GM19324 (cell line): ENCODE results near the gene METTL17.

Experiments used
- ATAC-seq: cut with Tn5 transposase; IDR thresholded peaks from one replicate; pipeline ENCODE4 v1.9.1; 2021; ENCODE audit warnings: mild to moderate bottlenecking, moderate library complexity; ENCODE audit not compliant: unreplicated experiment, low FRiP score

Gene METTL17

DNA sequence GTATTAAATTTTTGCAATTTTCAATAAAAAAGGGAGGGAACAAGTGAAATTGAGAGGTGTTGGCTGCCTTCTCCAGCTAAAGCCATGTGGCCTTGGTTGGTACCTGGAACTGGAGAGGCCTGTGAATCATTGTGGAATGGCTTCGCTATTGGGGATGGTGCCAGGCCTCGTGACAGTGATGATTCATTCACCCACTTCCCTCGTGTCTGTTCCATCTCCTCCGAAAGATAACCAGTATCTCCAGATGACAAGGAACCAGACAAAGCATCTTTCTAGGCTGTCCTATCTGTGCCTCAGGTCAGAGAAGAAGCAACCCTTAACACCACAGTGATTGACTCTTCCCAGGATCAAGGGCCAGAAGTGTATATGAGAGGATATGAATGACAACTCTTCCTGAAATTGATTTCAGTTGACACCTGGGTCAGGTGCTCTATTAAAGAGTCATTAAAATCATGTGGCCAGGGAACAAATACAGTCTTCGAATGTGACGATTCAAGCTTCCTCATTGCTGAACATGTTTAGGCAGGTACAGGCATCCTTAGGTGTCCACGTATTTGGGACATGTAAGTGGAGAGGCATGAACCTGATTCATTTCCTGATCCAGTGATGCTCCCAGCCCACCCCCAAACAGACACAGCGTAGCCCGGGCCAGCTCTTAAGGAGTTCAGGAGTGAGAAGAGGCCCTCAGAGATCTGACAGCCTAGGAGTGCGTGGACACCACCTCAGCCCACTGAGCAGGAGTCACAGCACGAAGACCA, 52.1 kb downstream of the METTL17 start, which contains the start of gene RNASE7:
TSS of gene RNASE7 (plus strand) at position 687 of the 758 bp plus-strand sequence. CDS start 631 bp downstream, outside the sequence.
- ATAC-seq = no peak

DNA sequence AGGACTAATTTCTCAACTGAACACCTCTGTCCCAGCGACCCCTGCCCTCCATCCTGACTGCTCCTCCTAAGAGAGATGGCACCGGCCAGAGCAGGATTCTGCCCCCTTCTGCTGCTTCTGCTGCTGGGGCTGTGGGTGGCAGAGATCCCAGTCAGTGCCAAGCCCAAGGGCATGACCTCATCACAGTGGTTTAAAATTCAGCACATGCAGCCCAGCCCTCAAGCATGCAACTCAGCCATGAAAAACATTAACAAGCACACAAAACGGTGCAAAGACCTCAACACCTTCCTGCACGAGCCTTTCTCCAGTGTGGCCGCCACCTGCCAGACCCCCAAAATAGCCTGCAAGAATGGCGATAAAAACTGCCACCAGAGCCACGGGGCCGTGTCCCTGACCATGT, 53.1 kb downstream of the METTL17 start:
- ATAC-seq = no peak

DNA sequence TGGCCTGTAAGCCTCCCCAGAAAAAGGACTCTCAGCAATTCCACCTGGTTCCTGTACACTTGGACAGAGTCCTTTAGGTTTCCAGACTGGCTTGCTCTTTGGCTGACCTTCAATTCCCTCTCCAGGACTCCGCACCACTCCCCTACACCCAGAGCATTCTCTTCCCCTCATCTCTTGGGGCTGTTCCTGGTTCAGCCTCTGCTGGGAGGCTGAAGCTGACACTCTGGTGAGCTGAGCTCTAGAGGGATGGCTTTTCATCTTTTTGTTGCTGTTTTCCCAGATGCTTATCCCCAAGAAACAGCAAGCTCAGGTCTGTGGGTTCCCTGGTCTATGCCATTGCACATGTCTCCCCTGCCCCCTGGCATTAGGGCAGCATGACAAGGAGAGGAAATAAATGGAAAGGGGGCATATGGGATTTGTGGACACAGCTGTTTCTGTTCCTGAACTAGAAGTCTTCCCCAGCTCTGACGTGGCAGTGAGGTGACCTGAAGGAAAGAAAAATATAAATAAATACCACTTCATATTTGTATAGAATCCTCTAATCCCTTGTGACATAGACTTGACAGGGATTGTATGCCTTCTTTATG, 53.7 kb downstream of the METTL17 start:
- no peak for ATAC-seq

DNA sequence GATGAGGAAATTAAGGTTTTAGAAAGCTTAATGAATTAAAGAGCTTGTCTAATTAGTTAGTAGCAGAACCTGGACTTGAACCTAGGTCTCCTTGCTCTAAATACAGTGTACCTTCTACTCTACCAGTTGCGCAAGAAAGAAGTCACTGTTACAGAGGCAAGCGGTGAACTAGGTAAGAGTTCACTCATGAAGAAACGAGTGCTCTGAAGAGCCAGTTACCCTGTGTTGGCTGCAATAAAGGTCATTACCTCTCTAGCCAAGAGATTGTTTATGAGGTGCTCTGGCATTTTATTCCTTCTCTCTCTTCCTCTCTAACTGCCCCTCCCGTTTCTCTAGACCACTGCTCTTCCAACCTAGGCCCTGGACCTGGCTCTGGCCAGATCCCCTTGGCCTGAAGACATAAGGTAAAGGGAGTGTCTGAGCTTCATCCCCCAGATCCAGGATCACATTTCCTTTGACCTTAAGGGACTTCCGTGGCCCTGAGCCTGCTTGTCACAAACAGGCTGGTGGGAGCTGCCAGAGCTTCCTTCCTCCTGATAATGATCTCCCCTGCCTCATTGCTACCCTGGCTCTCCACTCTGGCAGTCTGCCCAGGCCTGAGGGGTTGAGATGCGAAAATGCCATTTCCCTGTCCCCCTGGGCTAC, 54.3 kb downstream of the METTL17 start:
- ATAC-seq = no peak
